GM12801 (cell line): ENCODE results near the gene PPT1.

Experiments
- TF ChIP-seq, protein P1 (sequence below): IDR thresholded peaks from one replicate; pipeline ENCODE4 v1.5.1; 2011; ENCODE audit warnings: control low read depth; ENCODE audit not compliant: insufficient read length; ENCODE audit errors: extremely low read depth

PPT1 gene

DNA sequence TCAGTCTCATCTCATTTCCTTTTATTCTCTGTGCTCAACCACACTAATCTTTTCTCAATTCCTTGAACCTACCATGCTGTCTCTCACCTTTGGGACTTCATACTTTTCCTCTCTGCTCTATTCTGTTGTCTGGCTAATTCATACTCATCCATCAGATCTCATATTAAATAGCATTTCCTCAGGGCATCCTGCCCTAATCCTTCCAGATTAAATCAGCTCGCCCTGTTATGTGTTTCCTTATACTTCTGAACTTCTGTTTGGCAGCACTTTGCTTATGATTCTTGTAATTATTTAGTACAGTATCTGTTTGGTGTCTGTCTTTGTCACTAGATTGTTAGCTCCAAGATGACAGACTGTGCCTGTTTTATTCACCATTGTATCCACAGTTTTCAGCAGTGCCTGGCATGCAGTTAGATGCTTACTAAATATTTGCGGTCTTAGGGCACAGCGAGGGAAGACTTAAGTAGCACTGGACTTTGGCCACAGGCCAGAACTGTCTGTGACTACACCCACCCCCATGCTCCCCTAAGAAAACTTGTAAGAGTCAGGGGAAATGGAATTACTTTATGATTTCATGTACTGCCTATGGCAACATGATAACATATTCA is 66.4 kb downstream of the PPT1 start:
- TF ChIP-seq, protein P1, sequence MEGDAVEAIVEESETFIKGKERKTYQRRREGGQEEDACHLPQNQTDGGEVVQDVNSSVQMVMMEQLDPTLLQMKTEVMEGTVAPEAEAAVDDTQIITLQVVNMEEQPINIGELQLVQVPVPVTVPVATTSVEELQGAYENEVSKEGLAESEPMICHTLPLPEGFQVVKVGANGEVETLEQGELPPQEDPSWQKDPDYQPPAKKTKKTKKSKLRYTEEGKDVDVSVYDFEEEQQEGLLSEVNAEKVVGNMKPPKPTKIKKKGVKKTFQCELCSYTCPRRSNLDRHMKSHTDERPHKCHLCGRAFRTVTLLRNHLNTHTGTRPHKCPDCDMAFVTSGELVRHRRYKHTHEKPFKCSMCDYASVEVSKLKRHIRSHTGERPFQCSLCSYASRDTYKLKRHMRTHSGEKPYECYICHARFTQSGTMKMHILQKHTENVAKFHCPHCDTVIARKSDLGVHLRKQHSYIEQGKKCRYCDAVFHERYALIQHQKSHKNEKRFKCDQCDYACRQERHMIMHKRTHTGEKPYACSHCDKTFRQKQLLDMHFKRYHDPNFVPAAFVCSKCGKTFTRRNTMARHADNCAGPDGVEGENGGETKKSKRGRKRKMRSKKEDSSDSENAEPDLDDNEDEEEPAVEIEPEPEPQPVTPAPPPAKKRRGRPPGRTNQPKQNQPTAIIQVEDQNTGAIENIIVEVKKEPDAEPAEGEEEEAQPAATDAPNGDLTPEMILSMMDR, result no peak

DNA sequence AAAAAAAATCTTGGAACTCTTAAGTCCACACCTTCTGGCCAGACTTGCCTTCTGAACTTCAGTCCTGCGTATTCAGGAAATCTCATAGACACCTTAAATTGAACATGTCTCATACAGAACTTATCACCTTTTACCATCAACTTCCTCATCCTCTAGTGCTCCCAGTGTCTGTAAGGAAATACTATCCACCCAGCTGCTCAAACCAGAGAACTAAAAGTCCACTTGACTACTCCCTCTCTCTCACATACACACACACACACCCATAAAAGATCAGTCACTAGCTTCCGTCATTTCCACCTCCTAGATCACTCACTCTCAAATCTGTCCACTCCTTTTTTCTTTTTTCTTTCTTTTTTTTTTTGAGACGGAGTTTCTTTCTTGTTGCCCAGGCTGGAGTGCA is 67.4 kb downstream of the PPT1 start:
- TF ChIP-seq, protein P1, result no peak

DNA sequence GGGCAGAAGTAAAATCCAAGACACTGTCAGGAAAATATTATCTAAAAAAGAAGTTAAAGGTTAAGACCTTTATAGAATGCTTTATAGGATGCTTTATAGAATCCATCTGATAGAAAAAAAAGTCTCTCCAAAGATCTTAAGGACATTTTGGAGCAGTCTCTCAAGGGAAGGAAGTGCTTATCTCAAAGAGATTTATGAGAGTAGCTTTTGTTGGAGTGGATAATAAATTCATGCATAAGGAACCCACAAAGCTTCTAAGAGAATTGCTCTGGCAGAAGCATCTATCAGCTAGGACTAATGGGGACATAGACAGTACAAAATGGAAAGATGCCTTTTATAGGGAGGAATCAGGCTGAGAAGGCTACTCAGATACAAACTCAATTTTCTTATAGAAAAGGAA is 69.4 kb downstream of the PPT1 start:
- TF ChIP-seq, protein P1, result no peak

DNA sequence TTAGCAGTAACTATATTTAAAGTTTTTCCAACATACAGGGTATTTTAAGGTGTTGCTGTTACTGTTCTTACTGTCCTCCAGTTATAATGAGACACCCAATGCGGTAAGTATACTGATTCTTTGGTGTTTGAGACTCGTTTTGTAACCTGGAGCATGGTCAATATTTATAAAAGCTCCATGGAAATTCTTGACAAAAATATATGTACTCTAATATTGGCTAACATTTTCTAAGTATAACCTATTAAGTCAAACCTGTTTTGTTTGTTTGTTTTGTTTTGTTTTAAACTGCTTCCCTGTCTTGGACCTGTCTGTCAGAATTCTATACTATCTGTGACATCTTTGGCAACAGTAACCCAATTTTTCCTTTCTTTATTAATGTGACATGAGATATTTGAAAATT is 72.4 kb downstream of the PPT1 start:
- TF ChIP-seq, protein P1, result no peak

DNA sequence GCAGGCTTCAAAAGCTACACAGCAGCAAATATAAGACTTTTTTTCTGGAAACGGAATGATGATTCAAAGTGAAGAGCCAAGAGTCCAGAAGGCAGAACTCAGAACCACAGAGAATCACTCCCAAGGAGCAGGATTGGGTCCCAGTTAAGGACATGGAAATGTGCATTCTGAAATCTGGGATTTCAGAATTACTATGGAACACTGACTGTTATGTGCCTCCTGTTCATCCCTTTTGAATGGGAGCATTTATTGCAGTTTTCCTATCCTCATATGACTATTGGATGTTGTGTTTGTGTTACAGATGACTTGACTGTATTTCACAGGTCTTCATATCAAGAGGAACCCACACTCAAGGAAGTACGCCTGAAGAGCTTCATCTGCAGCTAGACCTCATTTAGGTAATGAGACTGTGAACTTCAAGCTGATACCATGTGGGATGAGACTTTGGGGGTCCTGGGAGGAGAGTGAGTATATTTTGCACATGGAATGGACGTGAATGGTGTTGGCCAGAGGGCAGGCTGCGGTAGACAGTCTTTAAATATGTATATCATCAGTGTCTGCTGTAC is 73.6 kb downstream of the PPT1 start:
- TF ChIP-seq, protein P1, result no peak
